GM18868 (cell line): Measurements from ENCODE around the gene GALNT10.
A peak's percentile ranks its signal among the peaks of the same experiment; 100 is the strongest.

Source experiments
- ATAC-seq: cut with Tn5 transposase; IDR thresholded peaks from one replicate; pipeline ENCODE4 v1.9.1; 2021; ENCODE audit warnings: mild to moderate bottlenecking, moderate library complexity; ENCODE audit not compliant: unreplicated experiment

GALNT10 gene

DNA sequence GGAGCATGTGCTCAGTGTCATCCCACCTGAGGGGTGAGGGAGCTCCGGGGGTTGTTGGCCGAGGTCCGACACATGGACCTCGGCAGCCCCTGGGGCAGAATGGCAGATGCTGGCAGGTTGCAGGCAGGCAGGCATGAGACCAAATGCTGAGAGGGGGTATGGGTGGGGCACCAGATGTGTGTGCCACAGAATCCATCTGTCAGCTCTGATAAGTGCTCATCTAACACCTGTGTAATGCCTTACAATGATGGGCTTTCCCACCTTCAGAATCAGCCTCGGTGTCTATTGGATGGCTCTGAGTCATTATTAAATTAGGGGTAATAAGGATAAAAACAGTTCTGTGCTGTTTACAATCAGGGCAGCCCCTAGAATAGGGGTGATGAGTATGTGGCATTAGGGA is 182.1 kb downstream of the GALNT10 start:
- ATAC-seq = no peak

DNA sequence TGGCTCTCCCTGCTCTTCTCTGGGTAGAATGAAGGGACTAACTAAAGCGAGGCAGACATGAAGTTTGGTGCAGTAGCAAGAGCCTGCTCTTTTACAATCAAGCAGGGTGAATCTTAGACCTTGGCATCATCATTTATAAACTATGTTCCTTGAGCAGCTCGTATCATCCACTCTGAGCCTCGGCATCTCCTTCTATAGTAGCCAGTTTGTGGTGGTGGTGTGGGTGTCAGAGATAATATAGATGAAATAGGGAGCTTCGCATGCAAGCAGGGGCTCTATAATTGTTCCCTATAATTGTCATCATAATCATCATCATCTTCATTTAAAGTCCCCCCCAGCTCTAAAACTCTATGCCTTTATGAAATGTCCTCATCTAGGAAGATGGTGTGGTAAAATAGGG is 182.8 kb downstream of the GALNT10 start:
- ATAC-seq = no peak

GRCh38 chr5:154373729-154374179 is 183.2 kb downstream of the GALNT10 start:
- ATAC-seq = no peak

DNA sequence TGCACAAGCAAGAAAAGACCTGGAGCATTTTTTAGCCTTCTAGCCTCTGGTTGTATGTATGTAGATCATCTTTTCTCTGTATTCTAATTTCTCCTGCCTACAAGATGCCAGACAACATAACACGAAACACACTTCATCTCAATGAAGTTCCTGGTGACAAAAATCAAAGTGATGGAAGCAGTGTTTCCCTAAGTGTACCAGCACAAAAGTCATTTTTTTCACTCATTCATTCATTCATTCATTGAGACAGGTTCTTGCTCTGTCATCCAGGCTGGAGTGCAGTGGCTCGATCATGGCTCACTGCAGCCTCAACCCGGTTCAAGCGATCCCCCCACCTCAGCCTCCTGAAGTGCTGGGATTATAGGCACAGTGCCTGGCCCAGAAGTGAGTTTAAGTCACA is 183.7 kb downstream of the GALNT10 start:
- no peak for ATAC-seq

DNA sequence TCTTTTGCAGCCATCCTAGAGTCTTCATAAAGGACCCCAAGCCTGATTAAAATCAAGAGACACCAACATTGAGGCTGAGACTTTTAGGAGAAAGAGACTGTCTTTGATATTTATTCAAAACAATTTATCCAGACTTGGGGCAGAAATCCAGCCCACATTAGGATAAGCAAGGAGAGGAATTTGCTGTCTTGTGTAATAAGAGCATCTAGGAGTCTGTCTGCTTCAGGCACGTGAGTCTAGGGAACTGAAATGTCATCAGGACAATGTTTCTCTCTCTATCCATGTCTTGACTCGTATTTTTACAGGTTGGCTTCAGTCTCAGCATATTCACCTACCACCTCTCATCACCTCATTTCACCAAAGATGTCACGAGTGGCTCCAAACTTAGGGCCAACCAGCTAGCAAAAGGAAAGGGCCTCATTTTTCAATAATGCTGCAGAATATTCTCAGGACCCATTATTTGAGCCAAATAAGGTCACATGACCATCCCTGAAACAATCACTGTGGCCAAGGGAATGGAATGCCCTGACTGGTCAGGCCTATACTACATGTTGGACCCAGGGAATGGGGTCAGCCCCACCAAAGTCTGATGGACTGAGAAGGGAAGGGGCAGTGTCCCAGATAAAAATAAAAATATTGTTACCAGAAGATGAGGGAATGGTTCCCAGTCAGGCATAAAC is 184.9 kb downstream of the GALNT10 start:
- no peak for ATAC-seq

DNA sequence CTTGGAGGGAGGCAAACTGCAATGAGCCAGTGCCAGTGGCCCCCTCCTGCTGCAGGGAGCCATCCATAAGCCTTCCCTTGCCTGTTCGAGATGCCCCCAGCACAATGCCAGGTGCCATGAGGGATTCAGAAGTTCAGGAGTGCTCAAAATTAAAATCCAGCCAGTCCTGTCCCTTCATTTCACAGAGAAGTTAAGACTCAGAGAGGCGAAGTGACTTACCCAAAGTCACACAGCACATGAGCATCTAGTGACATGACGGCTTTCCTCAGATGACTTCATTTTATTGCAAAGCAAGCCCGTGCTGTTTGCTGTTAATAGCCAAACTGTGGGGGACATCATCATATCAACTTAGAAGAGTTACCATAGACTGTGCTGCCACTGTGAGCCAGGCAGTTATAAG is 185.9 kb downstream of the GALNT10 start:
- ATAC-seq = no peak

DNA sequence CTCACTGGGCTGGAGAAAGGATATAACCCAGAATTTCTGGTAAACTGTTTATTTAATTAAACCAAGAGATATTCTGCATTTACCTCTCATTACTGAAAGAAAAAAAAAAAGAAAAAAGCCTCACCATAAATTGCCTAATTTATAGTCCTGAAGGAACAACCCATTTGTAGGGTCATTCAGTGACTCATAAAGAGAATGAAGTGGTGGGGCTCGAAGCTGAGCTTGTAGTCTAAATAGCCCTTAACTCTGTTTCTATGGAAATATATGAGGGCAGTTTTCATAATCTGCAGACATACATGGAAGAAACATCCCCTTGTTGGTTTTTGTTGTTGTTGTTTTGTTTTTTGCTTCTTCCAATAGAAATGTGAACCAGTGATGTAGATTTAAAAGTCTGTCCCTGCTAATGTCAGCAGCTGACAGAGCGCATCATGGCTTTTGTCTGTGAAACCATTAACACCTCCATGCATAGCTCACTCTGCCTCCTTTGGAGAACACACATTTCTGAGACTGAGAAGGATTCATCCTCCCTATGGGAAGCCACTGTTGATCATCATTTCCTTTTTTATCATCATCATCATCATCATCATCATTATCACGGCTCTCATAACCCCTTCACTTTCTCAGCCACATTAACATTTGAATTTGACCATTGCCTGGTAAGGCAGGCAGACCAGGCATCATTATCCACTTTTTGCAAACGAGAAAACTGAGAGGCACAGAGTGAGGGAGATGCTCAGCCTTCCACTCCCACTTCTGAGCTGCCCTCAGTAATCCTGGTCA is 187.4 kb downstream of the GALNT10 start:
- no peak for ATAC-seq

DNA sequence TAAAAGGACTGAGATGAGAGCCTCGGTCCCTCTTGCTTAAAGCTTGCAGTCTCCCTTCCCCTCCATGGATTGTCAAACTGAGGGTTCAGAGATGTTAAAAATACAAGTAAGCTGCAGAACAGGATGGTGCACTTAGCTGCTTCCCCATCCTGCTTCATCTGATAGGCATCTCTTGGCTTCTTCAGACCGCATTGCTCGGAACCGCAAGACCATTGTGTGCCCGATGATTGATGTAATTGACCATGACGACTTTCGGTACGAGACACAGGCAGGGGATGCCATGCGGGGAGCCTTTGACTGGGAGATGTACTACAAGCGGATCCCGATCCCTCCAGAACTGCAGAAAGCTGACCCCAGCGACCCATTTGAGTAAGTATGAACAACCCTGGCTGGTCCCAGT is 189.7 kb downstream of the GALNT10 start:
- no peak for ATAC-seq

DNA sequence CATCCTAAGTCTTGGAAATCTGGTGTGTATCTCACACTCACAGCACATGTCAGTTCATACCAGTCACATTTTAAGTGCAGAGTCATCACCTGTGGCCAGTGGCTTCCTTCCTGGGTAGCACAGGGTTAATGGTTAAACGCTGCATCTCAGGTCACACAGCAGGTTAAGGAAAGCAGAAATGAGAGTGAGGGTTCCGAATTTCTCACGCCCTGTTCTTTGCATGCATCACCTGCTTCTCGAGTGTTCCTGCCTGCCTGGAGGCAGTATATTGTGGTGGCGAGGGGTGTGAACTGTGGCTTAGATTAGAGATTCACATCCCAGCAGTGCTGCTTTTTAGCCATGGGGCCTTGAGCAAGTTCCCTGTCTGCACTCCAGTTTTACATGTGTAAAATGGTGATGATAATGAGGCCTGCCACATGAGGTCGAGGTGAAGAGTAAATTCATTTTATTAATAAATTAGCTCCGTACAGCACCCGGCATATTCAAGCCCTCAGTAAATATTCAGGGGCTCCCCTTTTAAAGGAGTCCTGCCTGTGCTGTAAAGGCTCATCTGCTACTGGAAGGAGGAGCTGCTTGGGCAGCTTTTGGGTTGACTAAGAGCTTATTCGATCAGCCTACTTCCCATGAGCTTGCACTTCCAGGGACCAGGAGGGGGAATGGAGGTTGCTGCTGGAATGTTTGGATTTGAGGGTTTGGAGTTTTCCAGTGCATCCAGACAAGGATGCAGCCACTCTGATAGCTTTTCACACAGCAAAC is 194.1 kb downstream of the GALNT10 start:
- peak; percentile 96 for ATAC-seq

GRCh38 chr5:154385236-154385512 is 194.6 kb downstream of the GALNT10 start:
- ATAC-seq = peak; percentile 29

GRCh38 chr5:154386952-154387629 is 196.6 kb downstream of the GALNT10 start:
- ATAC-seq = no peak

GRCh38 chr5:154388842-154389241 is 198.3 kb downstream of the GALNT10 start:
- no peak for ATAC-seq

DNA sequence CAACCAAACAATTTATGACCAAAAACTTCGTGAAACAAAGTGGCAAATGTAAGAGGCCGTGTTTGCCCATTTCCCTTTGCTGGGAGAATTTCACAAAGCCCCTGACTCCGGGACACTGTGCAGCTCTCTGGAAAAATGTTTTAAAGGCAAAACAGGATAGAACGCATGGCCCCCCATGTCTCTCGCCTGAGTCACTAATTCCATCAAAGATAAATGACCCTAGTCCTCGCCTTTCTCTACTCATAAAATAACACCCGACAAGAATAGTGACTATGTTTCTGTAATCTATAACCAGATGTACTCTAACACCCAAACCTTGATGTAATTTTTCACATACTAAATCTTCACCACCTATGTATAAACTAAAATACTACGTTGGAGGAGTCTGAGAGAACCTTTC is 199.6 kb downstream of the GALNT10 start:
- no peak for ATAC-seq

DNA sequence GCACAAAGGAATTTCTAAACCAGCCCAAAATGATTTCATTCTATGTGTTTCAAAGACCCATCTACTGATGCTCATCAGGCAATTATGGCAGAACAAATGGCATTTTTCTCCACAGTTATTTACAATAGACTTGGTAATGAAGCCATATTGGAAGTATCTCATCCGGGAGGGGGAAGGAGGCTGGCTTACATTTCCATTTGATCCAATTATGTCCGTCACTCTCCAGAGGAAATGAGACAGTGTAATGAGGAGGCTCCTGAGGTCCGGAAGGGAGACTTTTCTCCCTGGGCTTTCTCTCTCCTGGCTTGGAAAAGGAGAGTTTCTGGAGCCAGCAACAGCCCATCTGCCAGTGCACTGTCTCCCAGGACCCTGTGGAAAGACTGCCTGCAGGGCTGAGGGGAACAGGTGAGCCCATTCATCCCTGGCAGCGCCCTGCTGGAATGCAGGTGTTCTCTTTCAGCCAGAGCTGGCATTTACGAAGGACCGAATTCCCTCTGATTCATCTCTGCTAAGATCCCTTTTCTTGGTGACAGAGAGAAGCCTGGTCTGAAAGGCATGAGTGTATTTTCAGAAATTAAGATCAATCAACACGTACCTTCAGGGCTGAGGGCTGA is 200.3 kb downstream of the GALNT10 start:
- no peak for ATAC-seq

GRCh38 chr5:154391788-154392187 is 201.3 kb downstream of the GALNT10 start:
- no peak for ATAC-seq

GRCh38 chr5:154393850-154394249 is 203.3 kb downstream of the GALNT10 start:
- no peak for ATAC-seq

DNA sequence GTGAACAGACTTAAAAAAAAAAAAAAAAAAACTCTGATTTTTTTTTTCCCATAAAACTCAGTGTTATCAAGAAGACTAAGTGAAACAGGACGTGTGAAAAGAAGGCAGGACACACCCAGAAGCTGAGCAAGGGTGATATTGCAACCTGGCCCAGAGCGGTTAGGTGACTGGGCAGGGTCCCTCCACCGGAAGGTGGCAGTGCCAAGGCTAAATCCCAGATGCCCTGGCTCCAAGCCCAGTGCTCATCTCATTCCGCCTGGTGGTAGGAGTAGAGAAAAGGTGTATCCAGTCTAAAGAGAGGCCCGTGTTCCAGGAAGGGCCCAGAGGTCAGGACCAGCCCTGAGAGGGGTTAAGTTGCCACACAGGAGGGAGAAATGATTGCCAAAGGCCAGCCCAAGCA is 203.8 kb downstream of the GALNT10 start:
- ATAC-seq = no peak

DNA sequence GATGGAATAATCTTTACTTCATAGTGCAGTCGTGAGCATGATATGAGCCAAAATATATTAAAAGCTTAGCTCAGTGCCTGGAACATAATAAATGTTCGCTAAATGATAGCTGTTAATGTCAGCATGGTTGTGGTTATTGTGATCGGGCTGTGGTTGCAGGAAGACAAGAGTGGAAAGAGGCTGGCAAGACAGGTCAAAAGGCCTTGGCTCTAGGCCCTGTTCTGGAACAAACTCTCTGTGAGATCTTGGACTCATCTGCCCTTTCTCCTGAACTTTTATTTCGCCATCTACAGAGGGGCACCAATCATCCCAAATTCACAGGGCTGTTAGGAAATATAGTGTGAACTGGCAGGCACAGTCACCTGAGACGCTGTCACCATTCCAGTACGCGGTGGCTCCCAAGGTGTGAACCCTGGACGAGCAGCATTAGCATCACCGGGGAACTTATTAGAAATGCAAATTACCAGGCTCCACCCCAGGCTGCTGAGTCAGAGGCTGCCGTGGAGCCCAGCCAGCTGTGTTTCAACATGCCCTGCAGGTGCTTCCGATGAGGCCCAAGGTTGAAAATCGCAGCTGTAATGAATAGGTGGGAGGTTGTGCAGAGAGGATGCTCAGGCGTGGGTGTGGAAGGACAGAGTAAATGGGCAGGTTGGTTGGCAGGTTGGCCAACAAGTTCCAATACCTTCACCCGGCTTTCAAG is 205.0 kb downstream of the GALNT10 start:
- ATAC-seq = peak; percentile 44

- ATAC-seq = no peak
Measured at GRCh38 chr5:154396128-154396527, 205.6 kb downstream of the GALNT10 start.

GRCh38 chr5:154397652-154398406 is 207.3 kb downstream of the GALNT10 start:
- no peak for ATAC-seq
